NCI-H1092 (cell line): ENCODE results near the gene LAMP1.
"Not testable (repeated sequence)": the region's sequence is repeated elsewhere in the genome, so short reads cannot be mapped to it uniquely, and the experiment has no call there.

Source experiments
- DNase-seq: peaks from one replicate; lab custom pipeline; 2025; lab: John Stamatoyannopoulos, UW

Gene LAMP1

DNA sequence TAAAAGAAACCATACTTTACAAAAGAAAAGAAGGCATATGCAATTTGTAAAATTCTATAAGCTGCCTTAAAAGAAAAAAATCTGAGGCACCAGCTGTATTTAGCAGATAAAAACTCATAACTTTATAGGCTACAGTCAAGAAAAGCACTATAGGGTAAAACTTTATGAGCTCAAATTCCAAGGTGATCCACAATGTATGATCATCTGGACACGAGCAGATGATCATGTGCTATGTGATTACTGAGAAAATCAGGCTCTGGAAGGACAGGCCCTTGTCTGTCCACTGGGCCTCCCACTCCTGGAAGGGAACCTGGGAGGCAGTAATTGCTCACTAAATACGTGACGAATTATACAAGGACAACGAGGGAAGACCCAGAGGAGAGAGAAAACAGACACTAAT, 59.6 kb downstream of the LAMP1 start:
- no peak for DNase-seq

DNA sequence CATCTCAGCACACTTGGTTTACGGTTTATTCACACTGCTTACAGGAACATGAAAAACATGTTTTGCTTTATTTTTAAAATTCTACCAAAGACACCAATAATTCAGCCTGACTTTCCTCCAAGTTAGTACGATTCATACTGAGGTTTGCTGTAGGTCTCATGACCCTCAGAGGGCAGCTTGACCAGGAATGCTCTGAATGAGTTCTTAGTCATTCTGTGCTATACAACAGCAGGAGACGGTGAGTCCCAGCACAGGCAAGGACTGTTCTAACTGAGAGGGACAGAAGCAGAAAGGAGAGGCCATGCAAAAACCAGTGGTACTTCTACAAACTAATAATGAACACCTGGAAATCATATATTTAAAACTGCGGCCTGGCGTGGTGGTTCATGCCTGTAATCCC, 60.5 kb downstream of the LAMP1 start:
- DNase-seq = no peak

- no peak for DNase-seq
Measured at GRCh38 chr13:113358653-113359190, 61.7 kb downstream of the LAMP1 start.

DNA sequence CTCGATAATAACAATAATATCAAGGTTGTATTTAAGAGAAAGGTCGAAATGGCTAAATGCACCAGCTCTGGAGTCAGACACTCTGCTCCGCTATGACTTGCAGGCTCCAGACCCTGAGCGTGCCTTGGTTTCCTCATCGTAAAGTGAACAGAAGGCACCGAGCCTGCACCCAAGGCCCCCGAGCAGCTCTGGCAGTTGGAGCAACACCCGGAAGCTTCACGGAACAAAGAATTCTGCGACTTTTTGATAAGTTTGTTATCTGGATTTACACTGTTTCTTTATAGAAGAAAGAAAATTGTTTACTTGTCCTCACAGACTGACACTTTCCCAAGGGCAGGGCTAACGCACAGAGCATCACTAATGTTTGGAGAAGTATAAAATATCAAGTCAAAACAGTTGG, 62.5 kb downstream of the LAMP1 start:
- no peak for DNase-seq

GRCh38 chr13:113360446-113360845, 63.4 kb downstream of the LAMP1 start:
- DNase-seq = no peak

GRCh38 chr13:113361406-113361805, 64.4 kb downstream of the LAMP1 start:
- DNase-seq = no peak

DNA sequence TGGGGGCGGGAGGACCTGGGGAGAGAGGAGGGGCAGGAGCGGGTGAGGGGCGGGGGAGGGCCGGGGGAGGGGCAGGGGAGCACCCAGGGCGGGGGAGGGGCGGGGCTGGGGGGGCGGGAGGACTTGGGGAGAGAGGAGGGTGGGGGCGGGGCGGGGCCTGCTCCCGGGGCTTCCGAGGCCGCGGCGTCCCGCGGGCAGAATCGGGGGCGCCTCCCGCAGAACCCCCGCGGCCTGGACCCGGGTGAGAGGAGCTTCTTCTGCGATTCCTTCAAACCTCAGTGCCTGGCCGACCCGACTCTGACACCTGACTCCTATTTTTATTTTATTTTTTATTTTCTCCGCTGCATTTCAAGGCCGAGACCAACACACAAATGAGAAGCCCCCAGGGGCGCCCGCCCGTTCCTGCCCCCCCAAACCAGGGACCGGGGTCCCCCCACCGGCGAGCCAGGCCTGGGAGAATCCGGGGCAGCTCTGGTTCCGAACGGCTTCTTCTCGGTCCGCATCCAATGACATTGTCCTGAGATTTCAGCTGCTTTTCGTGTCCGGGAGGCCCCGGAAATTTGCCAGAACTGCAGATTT, 67.4 kb downstream of the LAMP1 start:
- no peak for DNase-seq

DNA sequence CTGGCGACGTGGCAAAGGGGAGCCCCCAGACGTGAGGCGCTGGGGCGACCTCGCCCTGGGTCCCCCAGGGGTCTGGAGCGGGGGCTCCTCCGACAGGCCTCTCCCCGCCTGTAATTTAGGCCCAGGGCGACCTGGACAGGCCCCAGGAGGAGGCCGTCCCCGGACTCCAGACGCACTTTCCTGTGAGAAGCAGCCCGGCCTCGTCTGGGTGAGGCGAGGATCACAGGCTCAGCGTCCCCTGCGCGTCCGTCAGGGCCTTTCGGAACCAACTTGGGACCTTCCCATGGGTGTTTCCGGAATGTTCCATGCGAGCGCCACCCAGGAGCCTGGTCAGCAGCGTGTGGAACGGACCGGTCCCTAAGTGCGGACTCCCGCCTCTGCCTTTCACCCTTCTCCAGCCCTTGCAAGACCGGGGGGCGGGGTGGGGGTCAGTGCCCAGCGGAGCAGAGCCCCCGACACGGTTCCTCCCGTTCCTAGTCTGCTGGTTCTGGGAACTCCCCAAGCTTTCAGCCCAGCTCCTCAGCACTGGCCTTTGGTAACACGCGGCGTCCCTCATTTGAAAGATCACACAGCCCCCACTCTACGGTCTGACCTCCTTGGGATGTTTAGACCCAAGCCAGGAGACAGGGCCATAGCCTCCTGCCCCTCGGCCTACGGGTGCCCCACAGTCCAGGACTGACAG, 68.0 kb downstream of the LAMP1 start:
- DNase-seq = no peak

GRCh38 chr13:113365583-113365970, 68.5 kb downstream of the LAMP1 start:
- DNase-seq = no peak

- DNase-seq = no peak
Measured at GRCh38 chr13:113365971-113366588, 69.0 kb downstream of the LAMP1 start.

DNA sequence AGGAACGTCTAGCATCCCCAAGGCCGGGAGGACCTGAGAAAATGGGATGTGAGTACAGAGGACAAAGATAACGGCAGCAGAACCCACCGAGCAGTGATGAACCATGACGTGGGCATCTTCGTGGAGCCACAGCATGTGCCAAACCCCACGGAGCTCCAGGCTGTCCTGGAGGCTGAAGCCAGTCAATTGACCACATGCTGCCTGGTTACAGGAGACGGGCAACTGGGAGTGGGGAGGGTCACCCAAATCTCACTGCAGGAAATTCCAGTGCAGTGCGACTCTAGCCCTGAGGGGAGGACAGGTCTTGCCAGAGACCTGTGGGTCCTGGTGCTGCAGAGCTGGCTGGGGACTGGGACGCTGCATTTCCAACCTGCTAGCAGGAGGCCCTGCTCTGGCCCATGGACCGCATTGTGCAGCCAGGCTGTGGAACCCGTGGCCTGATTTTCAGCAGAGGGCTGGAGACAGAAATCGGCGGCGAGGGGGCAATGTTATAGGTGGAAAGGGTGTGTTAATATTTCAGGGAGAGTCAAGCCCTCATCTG, 70.1 kb downstream of the LAMP1 start:
- DNase-seq = no peak

- DNase-seq = no peak
Measured at GRCh38 chr13:113367771-113368170, 70.7 kb downstream of the LAMP1 start.

- DNase-seq = not testable (repeated sequence)
Measured at GRCh38 chr13:113368353-113368752, 71.3 kb downstream of the LAMP1 start.

- DNase-seq = no peak
Measured at GRCh38 chr13:113369189-113369588, 72.2 kb downstream of the LAMP1 start.

GRCh38 chr13:113369881-113370280, 72.8 kb downstream of the LAMP1 start:
- DNase-seq = no peak

DNA sequence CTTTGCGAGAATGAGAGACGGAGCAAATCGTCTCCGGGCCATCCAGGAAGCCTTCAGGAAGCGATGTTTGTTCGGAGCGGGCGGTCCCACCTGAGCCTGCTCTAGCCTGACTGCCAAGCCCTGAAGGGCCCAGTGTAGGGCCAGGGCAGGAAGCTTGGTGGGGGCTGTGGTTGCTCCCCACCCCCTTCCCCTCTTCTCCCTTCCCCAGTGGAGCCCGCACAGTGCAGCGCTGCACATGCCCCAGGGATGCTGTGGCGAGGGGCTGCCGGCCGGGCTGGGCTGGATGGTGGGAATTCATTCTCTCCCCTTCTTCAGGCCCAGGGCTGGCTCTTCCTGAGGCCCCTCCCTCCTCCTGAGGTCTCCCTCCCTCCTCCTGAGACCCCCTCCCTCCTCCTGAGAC, 74.0 kb downstream of the LAMP1 start:
- no peak for DNase-seq

GRCh38 chr13:113371701-113372100, 74.7 kb downstream of the LAMP1 start:
- DNase-seq = not testable (repeated sequence)
